22Rv1 (cell line): ENCODE data around the gene CSTB.

Source experiments
- H3K27ac ChIP-seq: fragments of 450-650 bp; 2 replicates; pipeline ENCODE4 v1.5.1; 2017
- ZFX ChIP-seq: fragments of 450-650 bp; IDR thresholded peaks from 2 replicates; pipeline ENCODE4 v1.6.1; 2017; ENCODE audit warnings: antibody characterized with exemption, borderline replicate concordance
- TF ChIP-seq, protein P1 (sequence below): fragments of 450-650 bp; IDR thresholded peaks from 2 replicates; pipeline ENCODE4 v1.5.1; 2017; ENCODE audit warnings: mild to moderate bottlenecking

Gene CSTB

DNA sequence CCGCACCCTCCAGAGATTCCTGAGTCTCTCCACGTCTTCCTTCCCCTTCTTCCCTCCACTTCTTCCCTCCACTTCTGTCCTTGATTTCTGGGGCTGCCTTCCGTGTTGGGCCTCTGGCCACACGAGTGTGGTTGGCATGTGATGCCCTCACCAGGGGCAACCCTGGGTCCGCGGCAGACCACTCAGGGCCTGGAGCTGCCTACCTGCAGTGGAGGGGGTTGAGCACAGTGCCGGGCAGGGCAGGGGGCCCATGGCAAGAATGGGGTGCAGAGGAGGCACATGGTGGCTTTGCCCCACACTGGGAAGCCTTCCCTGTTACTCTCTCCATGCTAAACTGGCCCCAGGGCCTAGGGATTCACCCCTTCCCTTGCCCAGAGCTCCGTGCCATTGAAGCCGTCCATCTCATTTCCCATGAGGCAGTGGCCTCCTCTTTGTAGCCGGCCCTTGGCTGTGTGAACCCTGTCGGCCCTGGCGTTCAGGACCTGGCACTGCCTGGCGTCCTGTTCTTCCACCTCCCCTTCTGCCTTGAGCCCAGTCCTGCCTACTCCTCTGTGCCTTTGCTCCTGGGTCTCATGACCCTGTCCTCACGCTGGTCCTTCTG lies 26.7 kb upstream of the CSTB start:
- no peak overlapping the region for H3K27ac ChIP-seq
- TF ChIP-seq, protein P1, sequence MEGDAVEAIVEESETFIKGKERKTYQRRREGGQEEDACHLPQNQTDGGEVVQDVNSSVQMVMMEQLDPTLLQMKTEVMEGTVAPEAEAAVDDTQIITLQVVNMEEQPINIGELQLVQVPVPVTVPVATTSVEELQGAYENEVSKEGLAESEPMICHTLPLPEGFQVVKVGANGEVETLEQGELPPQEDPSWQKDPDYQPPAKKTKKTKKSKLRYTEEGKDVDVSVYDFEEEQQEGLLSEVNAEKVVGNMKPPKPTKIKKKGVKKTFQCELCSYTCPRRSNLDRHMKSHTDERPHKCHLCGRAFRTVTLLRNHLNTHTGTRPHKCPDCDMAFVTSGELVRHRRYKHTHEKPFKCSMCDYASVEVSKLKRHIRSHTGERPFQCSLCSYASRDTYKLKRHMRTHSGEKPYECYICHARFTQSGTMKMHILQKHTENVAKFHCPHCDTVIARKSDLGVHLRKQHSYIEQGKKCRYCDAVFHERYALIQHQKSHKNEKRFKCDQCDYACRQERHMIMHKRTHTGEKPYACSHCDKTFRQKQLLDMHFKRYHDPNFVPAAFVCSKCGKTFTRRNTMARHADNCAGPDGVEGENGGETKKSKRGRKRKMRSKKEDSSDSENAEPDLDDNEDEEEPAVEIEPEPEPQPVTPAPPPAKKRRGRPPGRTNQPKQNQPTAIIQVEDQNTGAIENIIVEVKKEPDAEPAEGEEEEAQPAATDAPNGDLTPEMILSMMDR: no peak
- TF ChIP-seq ZFX: no peak

DNA sequence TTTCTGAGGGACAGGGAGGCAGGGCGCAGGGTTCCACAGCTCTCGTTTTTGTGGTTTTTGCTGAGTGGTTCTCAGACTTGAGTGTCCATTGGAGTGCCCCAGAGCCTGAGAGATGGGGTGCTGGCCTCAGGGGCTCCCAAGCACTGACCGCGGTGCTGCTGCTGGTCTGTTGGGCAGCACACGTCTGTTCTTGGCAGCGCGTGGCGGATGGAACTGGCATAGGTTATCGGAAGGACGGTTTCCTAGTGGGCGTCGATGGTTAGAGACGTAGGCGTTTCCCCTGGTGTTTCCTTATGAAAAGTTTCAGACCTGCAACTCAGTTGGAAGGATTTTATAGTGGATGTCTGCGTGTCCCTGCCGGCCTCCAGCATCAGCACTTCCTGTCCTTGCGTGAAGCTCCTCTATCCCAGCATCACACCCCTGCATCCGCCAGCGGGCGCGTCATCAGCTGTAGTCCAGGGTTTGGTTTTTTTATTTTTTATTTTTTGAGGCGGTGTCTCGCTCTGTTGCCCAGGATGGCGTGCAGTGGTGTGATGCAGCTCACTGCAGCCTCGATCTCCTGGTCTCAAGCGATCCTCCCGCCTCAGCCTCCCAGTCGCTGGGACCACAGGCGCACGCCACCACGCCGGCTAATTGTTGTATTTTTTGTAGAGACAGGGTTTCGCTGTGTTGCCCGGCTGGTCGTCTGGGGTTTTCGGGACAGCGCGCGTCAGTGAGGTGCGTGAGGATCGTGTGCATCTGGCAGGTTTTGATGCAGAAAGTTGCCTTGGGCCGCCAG lies 25.1 kb upstream of the CSTB start:
- H3K27ac ChIP-seq: no peak overlapping the region
- no peak for TF ChIP-seq ZFX
- TF ChIP-seq, protein P1: no peak

DNA sequence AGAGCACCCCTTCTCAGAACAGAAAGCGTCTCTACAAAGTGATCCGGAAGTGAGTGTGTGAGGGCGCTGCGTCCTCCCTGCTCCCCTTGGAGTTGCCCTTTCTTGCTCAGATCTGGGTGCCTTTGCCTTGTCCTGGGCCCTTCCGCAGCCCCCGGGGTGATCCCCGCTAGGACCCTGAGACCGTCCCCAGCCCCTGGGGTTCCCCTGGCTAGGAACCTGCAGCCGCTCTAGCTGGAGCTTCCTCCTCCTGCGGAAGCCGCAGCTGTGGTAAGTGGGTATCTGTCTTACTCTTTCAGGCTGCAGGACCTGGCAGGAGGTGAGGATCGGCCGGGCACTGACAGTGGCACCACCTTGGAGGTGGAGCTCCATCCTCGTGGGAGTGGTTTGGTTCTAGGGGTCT lies 24.5 kb upstream of the CSTB start:
- no peak overlapping the region for H3K27ac ChIP-seq
- no peak for TF ChIP-seq ZFX
- TF ChIP-seq, protein P1: no peak

DNA sequence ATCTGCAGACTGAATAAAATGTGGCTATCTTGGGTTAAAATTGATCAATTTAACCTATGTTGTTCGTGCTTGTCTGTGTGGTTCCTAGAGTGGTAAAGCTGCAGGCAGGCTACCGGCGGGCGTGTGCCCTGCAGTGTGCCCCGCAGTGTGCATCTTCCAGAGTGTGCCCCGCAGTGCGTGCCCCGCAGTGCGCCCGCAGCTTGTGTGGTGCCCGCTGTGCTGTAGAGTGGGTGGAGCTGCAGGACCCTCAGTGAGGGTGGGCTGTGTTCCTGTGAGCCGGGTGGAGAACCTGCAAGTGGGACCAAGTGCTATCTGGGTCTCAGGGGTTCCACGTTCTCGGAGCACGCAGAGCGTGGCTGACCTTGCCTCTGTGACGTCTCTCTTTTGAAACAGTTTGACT lies 24.0 kb upstream of the CSTB start:
- TF ChIP-seq ZFX: no peak
- TF ChIP-seq, protein P1: no peak
- no peak overlapping the region for H3K27ac ChIP-seq

GRCh38 chr21:43799301-43799840 lies 23.3 kb upstream of the CSTB start:
- TF ChIP-seq ZFX: no peak
- TF ChIP-seq, protein P1: no peak
- H3K27ac ChIP-seq: no peak overlapping the region

DNA sequence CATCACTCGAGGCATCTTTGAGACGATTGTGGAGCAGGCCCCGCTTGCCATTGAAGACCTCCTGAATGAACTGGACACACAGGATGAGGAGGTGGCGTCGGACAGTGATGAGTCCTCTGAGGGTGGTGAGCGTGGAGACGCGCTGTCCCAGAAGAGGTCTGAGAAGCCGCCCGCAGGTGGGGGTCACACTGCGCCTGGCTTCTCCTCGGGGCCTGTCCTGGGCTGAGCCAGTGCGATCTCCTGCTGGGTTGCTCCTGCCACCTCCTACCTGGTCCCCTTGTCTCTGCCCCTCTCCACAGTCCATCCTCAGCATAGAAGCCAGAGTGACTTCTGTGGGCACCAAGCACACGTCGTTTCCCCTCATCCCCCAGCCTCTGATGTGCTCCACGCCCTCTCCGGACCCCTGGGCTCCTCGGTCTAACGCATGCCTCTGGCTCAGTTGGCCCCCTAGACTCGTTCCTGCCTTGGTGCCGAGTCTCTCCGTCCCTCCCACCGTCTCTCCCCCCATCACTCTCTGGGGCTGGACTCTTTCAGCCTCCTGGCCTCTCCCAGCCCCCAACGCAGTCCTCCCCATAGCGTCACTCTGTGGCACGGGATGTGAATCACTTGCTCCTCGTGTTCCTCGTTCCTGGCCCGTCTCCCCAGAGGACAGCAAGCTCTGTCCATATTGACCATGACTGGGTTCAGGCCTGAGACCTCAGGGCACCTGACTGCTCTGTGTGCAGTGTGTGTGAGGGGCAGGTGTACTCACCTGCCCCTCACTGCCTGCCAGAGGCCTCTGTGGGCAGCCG lies 22.0 kb upstream of the CSTB start:
- TF ChIP-seq, protein P1: no peak
- no peak for TF ChIP-seq ZFX

More for the DNA sequence above, 22.0 kb upstream of the CSTB start:
- H3K27ac ChIP-seq: no peak overlapping the region
